ENCODE data around the gene SPATA19.

DNA sequence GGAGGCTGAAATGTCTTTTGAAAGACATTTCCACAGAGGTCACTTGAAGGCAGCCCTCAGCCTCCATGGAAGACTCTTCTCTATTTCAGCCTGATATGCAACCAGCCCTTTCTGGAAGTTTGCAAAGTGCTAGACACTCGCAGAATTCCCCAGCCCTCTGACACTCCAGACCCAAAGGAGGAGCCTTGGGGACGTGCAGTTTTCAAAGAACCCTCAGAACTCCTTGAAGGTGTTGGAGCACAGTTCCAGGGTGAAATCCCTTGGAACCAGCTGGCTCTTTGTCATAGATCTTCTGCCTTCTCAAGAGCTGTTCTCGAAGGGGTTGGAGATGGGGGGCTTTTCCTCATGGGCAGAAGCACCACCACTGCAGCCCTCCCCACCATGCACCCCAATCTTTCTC is 19.6 kb downstream of the SPATA19 start:
- no peak for TF ChIP-seq EZH2 (IDR thresholded peaks at IDR 0.05; ENCODE audit: borderline replicate concordance, low read depth, low read length, poor library complexity, severe bottlenecking)
- TF ChIP-seq, protein P1, sequence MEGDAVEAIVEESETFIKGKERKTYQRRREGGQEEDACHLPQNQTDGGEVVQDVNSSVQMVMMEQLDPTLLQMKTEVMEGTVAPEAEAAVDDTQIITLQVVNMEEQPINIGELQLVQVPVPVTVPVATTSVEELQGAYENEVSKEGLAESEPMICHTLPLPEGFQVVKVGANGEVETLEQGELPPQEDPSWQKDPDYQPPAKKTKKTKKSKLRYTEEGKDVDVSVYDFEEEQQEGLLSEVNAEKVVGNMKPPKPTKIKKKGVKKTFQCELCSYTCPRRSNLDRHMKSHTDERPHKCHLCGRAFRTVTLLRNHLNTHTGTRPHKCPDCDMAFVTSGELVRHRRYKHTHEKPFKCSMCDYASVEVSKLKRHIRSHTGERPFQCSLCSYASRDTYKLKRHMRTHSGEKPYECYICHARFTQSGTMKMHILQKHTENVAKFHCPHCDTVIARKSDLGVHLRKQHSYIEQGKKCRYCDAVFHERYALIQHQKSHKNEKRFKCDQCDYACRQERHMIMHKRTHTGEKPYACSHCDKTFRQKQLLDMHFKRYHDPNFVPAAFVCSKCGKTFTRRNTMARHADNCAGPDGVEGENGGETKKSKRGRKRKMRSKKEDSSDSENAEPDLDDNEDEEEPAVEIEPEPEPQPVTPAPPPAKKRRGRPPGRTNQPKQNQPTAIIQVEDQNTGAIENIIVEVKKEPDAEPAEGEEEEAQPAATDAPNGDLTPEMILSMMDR (conservative IDR thresholded peaks at IDR 0.05; ENCODE audit: low read depth, low read length): no peak

Measured in A673 (cell line).